GM19372 (cell line): ENCODE results near the gene PICALM.
"Not testable (repeated sequence)": the region's sequence is repeated elsewhere in the genome, so short reads cannot be mapped to it uniquely, and the experiment has no call there.

ENCODE experiments used
- ATAC-seq: cut with Tn5 transposase; IDR thresholded peaks from one replicate; pipeline ENCODE4 v1.9.1; 2021; ENCODE audit warnings: mild to moderate bottlenecking, low read depth, moderate library complexity; ENCODE audit not compliant: unreplicated experiment

The PICALM gene

GRCh38 chr11:86068951-86069407 lies at the start of gene PICALM:
TSS of gene PICALM (minus strand) at chr11:86069084. CDS start at chr11:86068780, 304 bp downstream.
- ATAC-seq, result peak; percentile 80

- no peak for ATAC-seq
Measured at GRCh38 chr11:86118253-86118652, 49.4 kb upstream of the PICALM start.

DNA sequence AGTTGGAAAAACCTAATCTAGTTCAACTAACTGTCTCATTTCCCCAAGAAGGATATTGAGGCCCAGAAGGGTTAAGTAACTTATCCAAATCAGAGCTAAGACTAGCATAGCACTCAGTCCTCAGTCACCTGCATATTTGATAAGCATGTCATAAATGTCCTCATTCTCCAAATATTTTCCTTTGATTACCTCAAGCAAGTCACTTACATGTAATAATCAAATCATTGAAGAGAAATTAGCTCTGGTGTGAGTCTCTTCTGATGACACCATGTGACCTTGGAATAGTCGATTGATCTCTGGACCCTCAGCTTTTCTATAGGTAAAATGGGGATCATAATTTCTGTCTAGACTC lies 48.8 kb upstream of the PICALM start:
- ATAC-seq, result no peak

- ATAC-seq, result no peak
Measured at GRCh38 chr11:86117001-86117711, 48.3 kb upstream of the PICALM start.

- ATAC-seq, result peak; percentile 86
Measured at GRCh38 chr11:86116386-86116726, 47.5 kb upstream of the PICALM start.

DNA sequence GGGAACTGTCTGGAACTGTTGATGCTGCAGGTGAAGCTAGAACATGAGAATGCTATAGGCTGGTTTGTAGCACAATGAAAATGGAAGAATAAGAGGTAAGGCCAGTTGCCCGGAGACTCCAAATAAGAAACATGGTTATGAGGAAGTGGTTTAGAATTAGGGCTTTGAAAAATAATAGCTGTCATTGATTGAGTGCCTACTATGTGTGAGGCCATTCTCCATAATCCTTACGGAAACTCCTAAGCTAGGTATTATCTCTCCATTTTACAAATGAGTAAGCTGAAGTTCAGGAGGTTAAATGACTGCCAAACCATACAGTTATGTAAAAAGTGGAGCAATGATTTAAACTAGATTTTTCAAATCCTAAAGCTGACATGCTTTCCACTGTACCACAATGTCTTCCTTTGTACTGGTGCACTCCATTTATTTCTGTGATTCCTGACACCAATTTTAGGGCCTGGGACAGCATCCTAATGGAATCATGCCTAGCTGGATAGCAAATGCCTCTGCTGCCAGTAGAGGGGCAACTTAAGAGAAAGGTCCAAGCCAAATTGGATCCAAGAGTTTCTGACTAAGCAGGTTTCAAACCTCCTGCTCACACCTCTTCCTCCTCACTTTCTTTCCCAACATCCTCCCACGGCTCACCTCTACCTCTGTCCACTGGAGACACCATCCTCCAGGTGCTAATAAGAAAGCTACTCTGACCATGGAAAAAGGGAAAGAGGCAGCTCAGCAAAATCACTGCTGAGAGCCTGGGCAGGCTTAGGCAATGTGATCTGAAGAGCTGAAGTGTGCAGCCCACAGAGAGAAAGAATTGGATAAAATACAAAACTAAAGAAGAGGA lies 46.9 kb upstream of the PICALM start:
- ATAC-seq, result peak; percentile 34

GRCh38 chr11:86108890-86109638 lies 40.2 kb upstream of the PICALM start:
- no peak for ATAC-seq

- ATAC-seq, result no peak
Measured at GRCh38 chr11:86108191-86108590, 39.3 kb upstream of the PICALM start.

- no peak for ATAC-seq
Measured at GRCh38 chr11:86106916-86107315, 38.0 kb upstream of the PICALM start.

GRCh38 chr11:86106031-86106430 lies 37.1 kb upstream of the PICALM start:
- ATAC-seq, result not testable (repeated sequence)

DNA sequence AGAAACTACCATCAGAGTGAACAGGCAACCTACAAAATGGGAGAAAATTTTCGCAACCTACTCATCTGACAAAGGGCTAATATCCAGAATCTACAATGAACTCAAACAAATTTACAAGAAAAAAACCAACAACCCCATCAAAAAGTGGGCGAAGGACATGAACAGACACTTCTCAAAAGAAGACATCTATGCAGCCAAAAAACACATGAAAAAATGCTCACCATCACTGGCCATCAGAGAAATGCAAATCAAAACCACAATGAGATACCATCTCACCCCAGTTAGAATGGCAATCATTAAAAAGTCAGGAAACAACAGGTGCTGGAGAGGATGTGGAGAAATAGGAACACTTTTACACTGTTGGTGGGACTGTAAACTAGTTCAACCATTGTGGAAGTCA lies 36.7 kb upstream of the PICALM start:
- ATAC-seq, result not testable (repeated sequence)

GRCh38 chr11:86103808-86104207 lies 34.9 kb upstream of the PICALM start:
- no peak for ATAC-seq

GRCh38 chr11:86101941-86102407 lies 33.1 kb upstream of the PICALM start:
- no peak for ATAC-seq

DNA sequence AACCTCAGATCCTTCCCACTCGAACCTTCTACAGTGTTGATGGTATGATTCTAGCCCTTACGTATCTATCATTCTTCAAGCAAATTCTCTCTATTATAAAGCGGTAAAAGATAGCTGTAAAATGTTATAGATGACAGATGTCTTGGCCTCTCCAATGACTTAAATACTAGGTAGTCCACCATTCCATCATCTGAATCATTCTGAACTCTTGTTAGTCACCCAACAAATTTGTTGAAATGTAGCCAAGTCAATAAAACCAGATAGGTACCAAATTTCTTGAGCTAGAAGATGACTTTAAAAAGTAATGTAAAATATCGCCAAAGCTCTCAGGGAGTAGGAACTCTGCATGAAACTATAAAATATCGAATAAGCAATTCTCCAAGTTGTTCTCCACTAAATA lies 32.6 kb upstream of the PICALM start:
- no peak for ATAC-seq

GRCh38 chr11:86099874-86100273 lies 31.0 kb upstream of the PICALM start:
- ATAC-seq, result no peak

DNA sequence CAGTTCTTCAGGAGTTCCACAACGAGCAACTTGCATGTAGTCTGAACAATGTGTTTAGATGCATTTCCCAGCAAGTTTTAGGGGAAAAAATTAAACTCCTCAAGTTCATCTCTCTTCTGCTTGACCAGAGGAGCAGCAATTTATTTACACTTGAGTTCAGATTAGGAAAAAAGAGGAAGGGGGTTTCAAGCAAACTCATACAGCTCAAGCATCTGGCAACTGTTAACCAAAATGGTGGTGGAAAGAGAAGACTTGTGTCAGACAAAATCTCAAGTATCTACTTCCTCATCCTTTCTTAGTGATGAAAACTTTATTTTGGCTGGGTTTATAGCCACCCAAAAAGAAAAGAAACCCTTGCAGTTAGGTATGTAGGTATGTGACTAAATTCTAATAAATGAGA lies 29.1 kb upstream of the PICALM start:
- ATAC-seq, result no peak

- ATAC-seq, result no peak
Measured at GRCh38 chr11:86091566-86091965, 22.7 kb upstream of the PICALM start.

DNA sequence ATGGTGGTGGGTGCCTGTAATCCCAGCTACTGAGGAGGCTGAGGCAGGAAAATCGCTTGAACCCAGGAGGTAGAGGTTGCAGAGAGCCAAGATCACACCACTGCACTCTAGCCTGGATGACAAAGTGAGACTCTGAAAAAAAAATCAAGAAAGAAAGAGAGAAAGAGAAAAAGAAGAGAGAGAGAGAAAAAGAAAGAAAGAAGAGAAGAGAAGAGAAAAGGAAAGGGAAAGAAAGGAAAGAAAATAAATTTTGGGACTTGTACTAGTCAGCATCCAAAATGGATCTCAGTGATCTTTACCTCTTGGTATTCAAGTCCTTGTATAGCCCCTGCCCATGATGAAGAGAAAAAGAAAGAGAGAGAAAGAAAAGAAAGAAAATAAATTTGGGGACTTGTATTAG lies 22.2 kb upstream of the PICALM start:
- ATAC-seq, result no peak

DNA sequence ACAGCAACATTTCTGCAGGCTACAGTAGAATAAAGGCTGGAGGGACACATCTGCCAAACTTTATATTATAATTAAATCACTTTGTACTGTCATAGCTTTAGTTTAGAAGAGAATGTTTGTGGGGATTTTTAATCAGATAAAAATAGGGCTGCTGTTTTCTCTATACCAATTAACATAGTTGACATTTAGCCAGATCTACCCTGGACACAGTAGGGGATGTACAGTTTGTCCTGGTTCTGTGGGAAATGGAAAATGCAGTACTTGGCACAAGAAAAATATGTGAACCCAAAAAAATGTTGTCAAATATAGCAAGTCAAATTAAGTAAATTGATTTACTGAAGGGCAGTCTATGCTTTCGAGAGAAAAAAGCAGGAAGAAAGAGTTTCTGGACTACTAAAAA lies 20.8 kb upstream of the PICALM start:
- no peak for ATAC-seq

DNA sequence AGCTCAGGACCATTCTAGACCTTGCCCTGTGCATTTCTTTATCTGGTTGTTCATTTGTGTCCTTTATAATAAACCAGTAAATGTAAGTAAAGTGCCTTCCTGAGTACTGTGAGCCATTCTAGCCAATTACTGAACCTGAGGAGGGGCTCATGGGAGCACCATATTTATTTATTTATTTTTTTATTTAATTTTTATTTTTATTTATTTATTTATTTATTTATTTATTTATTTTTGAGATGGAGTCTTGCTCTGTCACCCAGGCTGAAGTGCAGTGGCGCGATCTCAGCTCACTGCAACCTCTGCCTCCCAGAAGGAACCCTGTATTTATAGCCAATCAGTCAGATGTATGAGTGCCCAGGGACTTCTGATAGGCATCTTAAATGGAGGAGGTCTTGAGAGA lies 18.8 kb upstream of the PICALM start:
- ATAC-seq, result not testable (repeated sequence)

DNA sequence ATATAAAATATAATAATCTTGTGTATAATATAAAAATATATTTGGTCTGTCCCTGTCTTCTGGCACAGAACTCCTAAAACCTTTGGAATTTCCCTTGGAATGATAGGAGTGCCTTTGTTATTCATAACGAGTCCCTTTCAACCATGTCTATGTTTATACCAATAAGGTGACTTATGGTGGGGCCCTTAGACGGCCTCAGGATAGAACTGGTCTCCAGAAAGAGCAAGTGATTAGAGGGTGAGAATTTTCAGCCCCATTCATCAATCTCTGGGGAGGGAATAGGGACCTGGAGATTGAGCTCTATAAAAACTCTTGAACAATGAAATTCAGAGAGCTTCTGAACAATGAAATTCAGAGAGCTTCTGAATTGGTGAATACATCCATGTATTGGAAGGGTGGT lies 18.4 kb upstream of the PICALM start:
- ATAC-seq, result no peak
